Measurements from ENCODE around the gene HPCAL4. TPM values are rescaled to one million over a fixed set of nuclear protein-coding genes. Genes with fewer than 3 reads are reported as not detected.

HPCAL4 gene
- total RNA-seq, 4 donors from 2014 or later: 0.11 to 0.83 (median 0.29) TPM

GRCh38 chr1:39659538-39659937 is 31.7 kb downstream of the HPCAL4 start:
- intact Hi-C loops (cut with DNase I): no loop called here
- Histone ChIP-seq H3K4me3 (replicated peaks in 1 of 3) (no peak overlapping the region), H3K27me3 (no peaks in the 10 kb centered on the region), H3K4me1 (no peaks in the 10 kb centered on the region), H3K9me3 (no peaks in the 10 kb centered on the region), H3K27ac (no peak overlapping the region), H3K36me3 (no peaks in the 10 kb centered on the region)
- whole genome bisulfite sequencing, 2 donors: 86 to 92% methylated on average over 5 of the region's 5 CpGs
- no peak for TF ChIP-seq POLR2A (IDR thresholded peaks at IDR 0.05)
- TF ChIP-seq CTCF (IDR thresholded peaks at IDR 0.05): no peak
- DNase-seq: no peak

- H3K36me3 ChIP-seq: no peaks in the 10 kb centered on the region
- H3K4me1 ChIP-seq: no peaks in the 10 kb centered on the region
- TF ChIP-seq CTCF (IDR thresholded peaks at IDR 0.05): no peak
- no peak for TF ChIP-seq POLR2A (IDR thresholded peaks at IDR 0.05)
- H3K9me3 ChIP-seq: no peaks in the 10 kb centered on the region
- H3K27me3 ChIP-seq: no peaks in the 10 kb centered on the region
- no peak for DNase-seq
- no peak overlapping the region for H3K27ac ChIP-seq
- intact Hi-C loops (cut with DNase I): no loop called here
- 97 to 98% methylated on average over 7 to 12 of the region's 12 CpGs for WGBS, 2 donors
- H3K4me3 ChIP-seq (replicated peaks in 1 of 3): no peak overlapping the region
Observed at GRCh38 chr1:39659110-39659509, 32.1 kb downstream of the HPCAL4 start.

- intact Hi-C loops (cut with DNase I): no loop called here
- peak; percentile 46 to 65 for DNase-seq
Observed at GRCh38 chr1:39657923-39658485, 33.2 kb downstream of the HPCAL4 start.

GRCh38 chr1:39657402-39657801 is 33.8 kb downstream of the HPCAL4 start:
- intact Hi-C loops (cut with DNase I): no loop called here
- WGBS, 2 donors: 74 to 86% methylated on average over 3 of the region's 3 CpGs
- H3K4me3 ChIP-seq (replicated peaks in 1 of 3): no peak overlapping the region
- no peak overlapping the region for H3K27ac ChIP-seq
- H3K4me1 ChIP-seq: no peaks in the 10 kb centered on the region
- H3K27me3 ChIP-seq: no peaks in the 10 kb centered on the region
- H3K9me3 ChIP-seq: no peaks in the 10 kb centered on the region
- DNase-seq: no peak
- H3K36me3 ChIP-seq: no peaks in the 10 kb centered on the region
- TF ChIP-seq CTCF (IDR thresholded peaks at IDR 0.05) (no peak), POLR2A (IDR thresholded peaks at IDR 0.05) (no peak)

More at GRCh38 chr1:39657923-39658485, 33.2 kb downstream of the HPCAL4 start:
- no peak overlapping the region for H3K27ac ChIP-seq
- H3K27me3 ChIP-seq: no peaks in the 10 kb centered on the region
- no peaks in the 10 kb centered on the region for H3K36me3 ChIP-seq
- H3K9me3 ChIP-seq: no peaks in the 10 kb centered on the region
- TF ChIP-seq POLR2A (IDR thresholded peaks at IDR 0.05): no peak
- TF ChIP-seq CTCF (IDR thresholded peaks at IDR 0.05): peak; percentile 38 to 71 (median 50)
- no peaks in the 10 kb centered on the region for H3K4me1 ChIP-seq
- WGBS, 2 donors: 15 to 18% methylated on average over 6 of the region's 6 CpGs
- no peak overlapping the region for H3K4me3 ChIP-seq (replicated peaks in 1 of 3)

GRCh38 chr1:39656391-39656790 is 34.8 kb downstream of the HPCAL4 start:
- 60 to 68% methylated on average over 2 of the region's 2 CpGs for WGBS, 2 donors
- H3K4me1 ChIP-seq: no peaks in the 10 kb centered on the region
- no peak for DNase-seq
- intact Hi-C loops (cut with DNase I): no loop called here
- H3K9me3 ChIP-seq: no peaks in the 10 kb centered on the region
- no peak for TF ChIP-seq POLR2A (IDR thresholded peaks at IDR 0.05)
- TF ChIP-seq CTCF (IDR thresholded peaks at IDR 0.05): no peak
- no peak overlapping the region for H3K27ac ChIP-seq
- no peak overlapping the region for H3K4me3 ChIP-seq (replicated peaks in 1 of 3)
- no peaks in the 10 kb centered on the region for H3K36me3 ChIP-seq
- no peaks in the 10 kb centered on the region for H3K27me3 ChIP-seq

All from thyroid gland (tissue), 4 donors.